Transverse colon (tissue), 4 donors: ENCODE results near the gene CST4. TPM values are rescaled to one million over a fixed set of nuclear protein-coding genes. Genes with fewer than 3 reads are reported as not detected.

Experiments
- DNase-seq: peaks from one replicate; pipeline ENCODE4 v3.0.0-alpha.2; 2019
- H3K27ac ChIP-seq, 4 donors: fragments of 200-600 bp; sonication (generic); 2 replicates each; pipeline ENCODE4 v1.5.1; 2016 to 2018; ENCODE audit warnings: inconsistent platforms in 4 of 4
- H3K27me3 ChIP-seq: fragments of 200-600 bp; sonication (generic); 2 replicates; pipeline ENCODE4 v1.5.1; 2017; ENCODE audit warnings: inconsistent platforms
- H3K36me3 ChIP-seq, 4 donors: fragments of 200-600 bp; sonication (generic); 2 replicates each; pipeline ENCODE4 v1.5.1; 2017 to 2019; ENCODE audit warnings: inconsistent platforms in 4 of 4
- H3K4me1 ChIP-seq, 4 donors: fragments of 200-600 bp; sonication (generic); 2 replicates each; pipeline ENCODE4 v1.5.1; 2017 to 2020; ENCODE audit warnings: inconsistent platforms in 4 of 4
- H3K4me3 ChIP-seq, 4 donors: fragments of 200-600 bp; sonication (generic); 1 replicate in 1 of 4; 2 replicates in 3 of 4; pipeline versions ENCODE4 v1.5.1 to v1.6.1; 2017 to 2019; ENCODE audit warnings: inconsistent platforms in 4 of 4
- H3K9me3 ChIP-seq, 2 donors: fragments of 200-600 bp; sonication (generic); 2 replicates each; pipeline ENCODE4 v1.5.1; 2017 to 2019; ENCODE audit warnings: inconsistent platforms in 2 of 2
- CTCF ChIP-seq, 5 experiments: fragments of 200-600 bp in 3 of 5; fragments of 450-650 bp in 2 of 5; sonication (generic) in 3 of 5; IDR thresholded peaks; 1 replicate in 2 of 5; 2 replicates in 3 of 5; pipeline ENCODE4 v1.5.1; 2016 to 2017; ENCODE audit warnings: antibody characterized with exemption in 5 of 5, inconsistent platforms in 3 of 5, mild to moderate bottlenecking in 2 of 5, moderate library complexity in 1 of 5
- EP300 ChIP-seq: sonication (generic); formaldehyde crosslinking; IDR thresholded peaks from one replicate; pipeline ENCODE4 v1.6.1; 2017; ENCODE audit warnings: antibody characterized with exemption, low read depth
- POLR2A ChIP-seq: fragments of 450-650 bp; IDR thresholded peaks from one replicate; pipeline ENCODE4 v1.6.1; 2016; ENCODE audit warnings: antibody characterized with exemption, mild to moderate bottlenecking, moderate library complexity
- POLR2AphosphoS5 ChIP-seq, 3 donors: sonication (generic); formaldehyde crosslinking; IDR thresholded peaks; one replicate each; pipeline ENCODE4 v1.6.1; 2016; ENCODE audit warnings: antibody characterized with exemption in 3 of 3
- WGBS, 2 donors: methylation state at CpG; one replicate each; pipeline ENCODE4 v1.1.5; 2018; ENCODE audit warnings: low coverage in 1 of 2; 5-methylcytosine and 5-hydroxymethylcytosine counted together
- in situ Hi-C, 4 donors: fragments of 200-750 bp; cut with MboI; loops; one replicate each; pipeline versions ENCODE4 v1.15.0 to v1.15.1; 2017; ENCODE audit warnings: low sequenced_read_pairs in 3 of 4, low pct_ligation_motif_present in 1 of 4, low pct_unique_long_range_greater_than_20kb in 1 of 4
- intact Hi-C: fragments of 100-400 bp; cut with DNase I; formaldehyde crosslinking; loops from one replicate; pipeline ENCODE4 v1.15.1; 2023; ENCODE audit warnings: low total_unique reads
- total RNA-seq, 4 donors: library from RNA; depleted of rRNA; stranded (reverse); fragments of >200 nt; gene quantifications; one replicate each; pipeline ENCODE4 v1.1.0, GENCODE V29; 2016

Gene CST4
- total RNA-seq, 4 donors from 2014 or later: not detected

GRCh38 chr20:23640671-23641667, 47.9 kb downstream of the CST4 start:
- H3K9me3 ChIP-seq: no peaks in the 10 kb centered on the region
- H3K36me3 ChIP-seq: no peaks in the 10 kb centered on the region
- no peaks in the 10 kb centered on the region for H3K27me3 ChIP-seq
- DNase-seq: no peak
- H3K4me3 ChIP-seq: no peak overlapping the region
- intact Hi-C loops: no loop called here
- 76 to 77% methylated on average over 3 to 11 of the region's 11 CpGs for WGBS, 2 donors
- peak overlapping the region in 2 of 4 donors; percentile 12 to 37 for H3K27ac ChIP-seq
- TF ChIP-seq POLR2A (no peak), POLR2AphosphoS5 (IDR thresholded peaks at IDR 0.05) (no peak), EP300 (no peak), CTCF (IDR thresholded peaks at IDR 0.05) (no peak)
- in situ Hi-C loops: no loop called here
- H3K4me1 ChIP-seq: peaks cover 0 to 23% (median 10%) of the 10 kb centered on the region in 4 donors

- WGBS, 2 donors: 75 to 82% methylated on average over 2 to 8 of the region's 8 CpGs
Measured at GRCh38 chr20:23640018-23640601, 48.7 kb downstream of the CST4 start.

GRCh38 chr20:23639490-23639958, 49.3 kb downstream of the CST4 start:
- peaks cover 5 to 34% (median 20%) of the 10 kb centered on the region in 4 donors for H3K4me1 ChIP-seq
- peak overlapping the region in 1 of 4 donors; percentile 28 for H3K27ac ChIP-seq
- DNase-seq: peak; percentile 72
- in situ Hi-C loops: no loop called here
- H3K36me3 ChIP-seq: no peaks in the 10 kb centered on the region
- no peak overlapping the region for H3K4me3 ChIP-seq
- no peaks in the 10 kb centered on the region for H3K9me3 ChIP-seq
- H3K27me3 ChIP-seq: no peaks in the 10 kb centered on the region
- TF ChIP-seq POLR2A (no peak), EP300 (no peak), POLR2AphosphoS5 (IDR thresholded peaks at IDR 0.05) (no peak)
- intact Hi-C loops: loop anchor here (10.0 kb wide), 1 partner anchor 285 kb away; the partner anchor contains the start of gene NXT1
- 68 to 69% methylated on average over 4 to 8 of the region's 8 CpGs for WGBS, 2 donors

More at GRCh38 chr20:23640018-23640601, 48.7 kb downstream of the CST4 start:
- Histone ChIP-seq H3K27ac (no peak overlapping the region), H3K9me3 (no peaks in the 10 kb centered on the region), H3K27me3 (no peaks in the 10 kb centered on the region), H3K4me3 (no peak overlapping the region), H3K36me3 (no peaks in the 10 kb centered on the region), H3K4me1 (peaks cover 4 to 30% (median 17%) of the 10 kb centered on the region in 4 donors)
- TF ChIP-seq CTCF (IDR thresholded peaks at IDR 0.05) (no peak), EP300 (no peak), POLR2AphosphoS5 (IDR thresholded peaks at IDR 0.05) (no peak), POLR2A (no peak)
- in situ Hi-C loops (no loop called here), intact Hi-C loops (no loop called here)
- DNase-seq: no peak

- no peaks in the 10 kb centered on the region for H3K27me3 ChIP-seq
- in situ Hi-C loops (no loop called here), intact Hi-C loops (loop anchor here (10.0 kb wide), 1 partner anchor 284 kb away; the partner anchor contains the start of gene NXT1)
- DNase-seq: no peak
- peaks cover 0 to 5% (median 2%) of the 10 kb centered on the region in 4 donors for H3K36me3 ChIP-seq
- no peak for TF ChIP-seq CTCF (IDR thresholded peaks at IDR 0.05)
- TF ChIP-seq POLR2AphosphoS5 (IDR thresholded peaks at IDR 0.05): no peak
- TF ChIP-seq POLR2A: no peak
- no peaks in the 10 kb centered on the region for H3K9me3 ChIP-seq
- peak overlapping the region in 2 of 4 donors; percentile 98 to 99 for H3K27ac ChIP-seq
- WGBS, 2 donors: 55 to 70% methylated on average over 7 to 8 of the region's 9 CpGs
- H3K4me3 ChIP-seq: no peak overlapping the region
- peaks cover 5 to 34% (median 22%) of the 10 kb centered on the region in 4 donors for H3K4me1 ChIP-seq
Measured at GRCh38 chr20:23638309-23638708, 50.5 kb downstream of the CST4 start.
